GM21447 (cell line): Measurements from ENCODE around the gene NOS1AP.

Source experiments
- ATAC-seq: cut with Tn5 transposase; IDR thresholded peaks from one replicate; pipeline ENCODE4 v1.9.1; 2021; ENCODE audit not compliant: unreplicated experiment

NOS1AP gene

DNA sequence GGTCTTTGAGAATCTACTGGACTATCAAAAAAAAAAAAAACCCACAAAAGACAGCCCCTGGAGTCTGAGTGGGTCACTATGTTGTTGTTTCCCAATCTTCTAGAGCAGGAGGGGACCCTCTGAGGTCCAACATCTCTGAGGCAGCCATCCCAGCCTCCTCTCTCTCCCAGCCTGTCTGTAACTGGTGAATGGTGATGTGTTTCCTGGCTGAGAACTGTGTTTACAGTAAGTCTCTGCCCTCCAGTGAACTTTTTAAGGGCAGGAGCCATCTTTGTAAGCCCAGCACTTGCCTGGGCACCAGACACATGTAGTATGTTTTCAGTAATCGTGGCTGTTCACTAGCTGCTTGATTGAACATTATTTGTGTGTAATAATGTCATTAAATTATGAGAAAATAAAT is 221.5 kb downstream of the NOS1AP start:
- ATAC-seq: no peak

DNA sequence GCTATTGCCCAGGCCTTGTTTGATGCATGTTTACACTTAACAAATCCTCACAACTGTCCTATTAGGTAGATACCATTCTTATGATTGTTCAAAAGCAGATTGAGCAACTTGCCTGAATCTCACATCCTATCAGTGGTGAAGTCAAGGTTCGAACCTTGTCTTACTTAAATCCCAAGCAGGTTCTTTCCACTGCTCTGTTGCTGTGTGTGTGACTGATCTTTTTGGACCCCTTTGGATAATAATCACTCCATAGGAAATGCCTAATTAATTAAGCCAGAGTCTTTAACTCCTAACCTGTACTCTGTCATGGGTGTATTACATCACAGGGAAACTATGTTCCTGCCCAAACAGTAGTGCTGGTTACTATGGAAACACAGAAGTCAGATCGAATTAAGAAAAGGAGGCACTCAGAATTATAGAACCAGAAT is 222.9 kb downstream of the NOS1AP start:
- ATAC-seq: no peak

DNA sequence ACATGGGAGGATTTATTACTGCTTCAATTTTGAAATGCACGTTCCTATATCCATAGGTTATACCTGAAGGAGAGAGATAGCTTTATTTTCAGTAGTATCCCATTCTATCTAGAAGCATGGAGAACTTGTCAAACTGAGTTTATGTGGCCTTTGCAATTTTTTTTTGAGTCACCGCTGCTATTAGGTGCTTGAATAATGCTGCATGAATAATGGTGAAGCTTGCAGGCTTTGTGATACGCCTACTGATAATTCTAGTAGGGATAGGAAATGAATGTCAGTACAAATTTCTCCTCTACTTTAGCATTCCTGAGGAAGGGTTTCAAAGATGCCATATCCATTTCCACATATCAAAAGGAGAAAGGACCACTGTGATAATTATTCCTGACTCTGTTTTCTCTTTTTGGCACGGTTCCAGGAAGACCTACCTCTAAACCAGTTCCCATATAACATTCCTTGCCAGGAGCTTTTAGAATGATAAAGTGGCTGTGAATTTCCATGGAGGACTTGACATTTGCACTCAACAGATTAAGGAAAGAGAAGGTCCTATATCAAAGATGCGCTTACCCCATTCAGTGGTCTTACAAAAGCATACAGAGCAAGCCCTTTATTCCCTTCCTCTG is 223.7 kb downstream of the NOS1AP start:
- no peak for ATAC-seq

DNA sequence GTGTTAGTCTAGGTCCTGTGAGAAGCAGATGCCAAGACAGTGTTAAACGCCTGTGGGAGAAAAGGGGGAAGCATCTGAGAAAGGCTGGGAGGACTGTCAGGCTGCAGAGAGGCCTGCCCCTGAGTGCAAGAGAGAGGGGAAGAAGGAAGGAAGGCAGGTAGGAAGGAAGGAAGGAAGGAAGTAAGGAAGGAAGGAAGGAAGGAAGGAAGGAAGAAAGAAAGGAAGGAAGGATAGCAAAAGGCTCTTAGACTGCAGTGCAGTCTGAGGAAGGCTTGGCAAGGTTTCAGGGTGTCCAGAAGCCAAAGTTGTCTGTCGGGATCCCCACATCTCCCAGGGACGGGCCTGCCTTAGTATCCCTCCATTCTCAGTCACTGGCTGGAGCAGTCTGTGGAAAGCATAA is 224.5 kb downstream of the NOS1AP start:
- ATAC-seq: no peak

- no peak for ATAC-seq
These were observed 227.7 kb downstream of the NOS1AP start for GRCh38 chr1:162297208-162297607.

- ATAC-seq: no peak
These were observed 228.8 kb downstream of the NOS1AP start for GRCh38 chr1:162298266-162298665.

- ATAC-seq: no peak
These were observed 229.5 kb downstream of the NOS1AP start for GRCh38 chr1:162299018-162299417.

DNA sequence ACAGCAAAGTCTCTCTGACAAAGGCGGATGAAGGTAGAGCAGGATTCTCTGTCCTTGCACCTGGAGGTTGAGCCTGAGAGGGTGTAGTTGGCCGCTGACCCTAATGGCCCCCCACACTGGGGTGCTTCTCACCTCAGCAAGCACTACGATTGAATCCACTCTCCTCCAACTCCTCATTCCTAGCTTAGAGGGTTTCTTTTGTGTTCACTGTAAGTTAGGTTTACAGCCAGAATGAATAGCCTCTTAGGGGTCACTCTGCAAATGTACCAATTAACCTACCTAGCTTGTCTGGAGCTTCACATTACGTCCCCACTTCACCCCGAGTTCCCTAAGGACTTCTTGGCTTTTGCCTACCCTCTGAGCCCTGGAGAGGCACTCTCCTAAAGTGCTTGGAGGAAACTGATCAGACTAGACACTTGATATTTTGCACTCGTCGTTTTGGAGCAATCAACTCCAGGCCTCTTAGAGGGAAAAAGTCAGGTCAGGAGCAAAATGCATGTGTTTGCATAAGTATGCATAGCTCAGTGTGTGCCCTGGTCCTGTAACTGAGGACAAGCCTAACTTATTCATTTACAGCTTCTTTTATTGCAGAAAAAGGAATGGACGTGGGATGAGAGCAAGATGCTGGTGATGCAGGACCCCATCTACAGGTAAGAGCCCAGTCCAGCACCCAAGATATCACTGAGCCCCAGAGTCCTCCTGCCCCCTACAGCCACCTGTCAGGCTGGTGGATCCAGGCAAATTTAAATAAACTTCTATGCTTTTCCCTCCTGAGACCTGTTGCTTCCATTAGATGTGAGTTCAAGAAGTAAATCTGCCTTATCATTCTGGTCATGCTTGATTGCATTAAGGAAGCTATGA is 230.8 kb downstream of the NOS1AP start:
- ATAC-seq: no peak

GRCh38 chr1:162301696-162302095 is 232.2 kb downstream of the NOS1AP start:
- no peak for ATAC-seq

DNA sequence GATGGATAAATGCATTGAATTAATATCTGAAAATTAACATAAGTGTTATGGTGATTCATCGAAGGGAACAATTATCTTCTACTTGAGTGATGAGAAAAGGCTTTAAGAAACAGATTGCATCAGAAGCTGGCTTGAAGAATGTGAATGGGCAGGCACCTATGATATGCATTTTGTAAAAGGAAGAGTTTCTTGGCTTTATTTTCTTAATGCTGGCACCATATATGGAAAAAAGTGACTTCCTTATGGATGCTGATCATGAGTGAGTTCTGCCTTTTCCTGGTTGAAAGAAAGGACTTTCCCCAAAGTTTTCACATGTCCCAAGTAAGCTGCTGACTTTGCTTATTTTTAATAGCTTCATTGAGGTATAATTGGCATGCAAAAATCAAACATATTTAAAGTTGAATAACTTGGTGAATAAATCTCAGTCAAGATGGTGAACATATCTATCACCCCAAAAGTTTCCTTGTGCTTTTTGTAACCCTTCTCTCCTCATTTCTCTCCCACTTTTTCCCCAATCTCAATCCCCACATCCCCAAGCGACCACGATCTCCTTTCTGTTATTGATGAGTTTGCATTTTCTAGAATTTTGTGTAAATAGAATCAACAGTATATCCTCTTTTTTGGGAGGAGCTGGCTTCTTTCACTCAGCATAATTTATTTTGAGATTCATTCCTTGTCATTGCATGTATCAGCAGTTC is 233.0 kb downstream of the NOS1AP start:
- no peak for ATAC-seq

GRCh38 chr1:162303004-162303344 is 233.5 kb downstream of the NOS1AP start:
- ATAC-seq: no peak

- no peak for ATAC-seq
These were observed 235.2 kb downstream of the NOS1AP start for GRCh38 chr1:162304736-162305135.

- ATAC-seq: no peak
These were observed 236.5 kb downstream of the NOS1AP start for GRCh38 chr1:162305969-162306368.

GRCh38 chr1:162310337-162310736 is 240.8 kb downstream of the NOS1AP start:
- ATAC-seq: no peak

GRCh38 chr1:162314206-162314605 is 244.7 kb downstream of the NOS1AP start:
- no peak for ATAC-seq

DNA sequence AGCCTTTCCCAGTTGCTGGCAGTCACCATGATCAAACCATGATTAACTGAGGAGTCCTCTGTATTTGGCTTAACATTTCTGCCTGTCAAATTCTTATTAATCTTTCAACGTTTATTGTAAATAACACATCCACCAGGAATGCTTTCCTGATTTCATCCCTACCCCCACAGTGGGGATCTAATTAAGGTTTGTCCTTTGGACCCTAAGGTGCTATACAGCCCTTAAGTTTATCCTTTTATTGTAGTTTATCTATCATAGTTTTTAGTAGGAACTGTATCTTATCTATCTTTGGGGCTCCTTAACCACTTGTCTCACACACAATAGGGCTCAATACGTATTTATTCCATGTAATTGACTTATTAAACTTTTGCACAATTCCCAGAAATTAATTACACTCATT is 246.2 kb downstream of the NOS1AP start:
- ATAC-seq: no peak

GRCh38 chr1:162316187-162316586 is 246.7 kb downstream of the NOS1AP start:
- ATAC-seq: no peak

DNA sequence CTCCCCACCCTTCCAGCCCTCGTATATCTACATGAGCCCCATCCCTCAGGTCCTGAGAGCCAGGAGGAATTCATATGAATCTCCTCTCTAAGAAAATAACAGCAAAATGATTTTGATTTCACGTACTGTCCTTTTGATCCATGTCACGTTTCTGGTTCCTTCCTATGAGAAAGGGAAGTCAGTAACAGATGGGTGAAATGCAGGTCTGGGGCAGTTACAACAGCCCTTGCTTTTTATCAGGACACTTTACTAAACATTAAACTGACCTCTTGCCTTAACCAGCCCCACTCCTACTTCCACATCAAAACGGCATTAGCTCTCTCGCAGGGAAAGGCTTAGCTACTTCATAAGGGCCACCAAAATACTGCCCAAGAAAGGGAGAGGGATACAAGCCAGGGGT is 248.1 kb downstream of the NOS1AP start:
- ATAC-seq: no peak

GRCh38 chr1:162319493-162320175 is 250.1 kb downstream of the NOS1AP start:
- no peak for ATAC-seq

DNA sequence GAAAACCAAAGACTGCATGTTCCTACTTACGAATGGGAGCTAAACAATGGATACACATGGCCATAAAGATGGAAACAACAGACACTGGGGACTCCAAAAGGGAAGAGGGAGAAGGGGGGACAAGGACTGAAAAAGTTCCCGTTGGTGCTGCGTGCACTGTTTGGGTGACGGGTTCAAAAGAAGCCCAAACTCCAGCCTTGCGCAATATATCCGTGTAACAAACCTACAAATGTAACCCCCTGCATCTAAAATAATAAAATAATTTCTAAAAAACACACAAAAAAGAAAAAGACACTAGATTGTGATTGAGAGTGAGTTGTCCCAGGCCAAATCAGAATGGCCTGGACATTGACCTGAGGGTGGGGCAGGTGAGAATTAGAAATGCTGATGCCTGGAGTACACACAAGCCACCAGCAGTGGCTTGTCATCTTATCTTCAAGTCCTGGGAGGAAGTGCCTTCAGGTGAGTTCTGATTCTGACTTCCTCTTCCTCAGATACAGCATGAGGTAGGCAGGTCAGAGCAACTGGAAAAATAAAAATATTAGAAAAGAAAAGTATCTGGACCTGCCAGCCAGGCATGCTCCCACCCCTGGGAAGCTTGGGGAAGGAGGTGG is 252.4 kb downstream of the NOS1AP start:
- ATAC-seq: no peak

DNA sequence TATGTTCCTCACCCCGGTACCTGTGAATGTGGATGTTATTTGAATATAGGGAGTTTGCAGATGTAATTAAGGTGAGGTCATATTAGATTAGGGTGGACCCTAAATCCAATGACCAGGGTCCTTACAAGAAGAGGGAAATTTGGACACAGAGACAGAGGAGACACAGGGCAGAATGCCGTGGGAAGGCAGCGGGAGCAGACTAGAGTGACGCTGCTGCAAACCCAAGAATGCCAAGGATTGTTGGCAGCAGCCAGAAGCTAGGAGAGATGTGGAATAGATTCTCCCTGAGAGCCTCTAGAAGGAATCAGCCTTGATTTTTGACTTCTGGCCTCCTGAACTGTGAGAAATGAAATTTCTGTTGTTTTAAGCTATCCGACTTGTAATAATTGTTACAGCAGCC is 253.5 kb downstream of the NOS1AP start:
- no peak for ATAC-seq
